GM18507 (cell line): ENCODE results near the gene CXorf65.

Source experiments
- DNase-seq: peaks from one replicate; pipeline ENCODE4 v3.0.0; 2011; ENCODE audit warnings: low read depth; ENCODE audit not compliant: insufficient read length; ENCODE audit errors: extremely low spot score
- FAIRE-seq: peaks from 2 replicates; lab custom pipeline; 2011; peaks lifted over from hg19 to GRCh38; lab: Jason Lieb, UNC

CXorf65 gene

DNA sequence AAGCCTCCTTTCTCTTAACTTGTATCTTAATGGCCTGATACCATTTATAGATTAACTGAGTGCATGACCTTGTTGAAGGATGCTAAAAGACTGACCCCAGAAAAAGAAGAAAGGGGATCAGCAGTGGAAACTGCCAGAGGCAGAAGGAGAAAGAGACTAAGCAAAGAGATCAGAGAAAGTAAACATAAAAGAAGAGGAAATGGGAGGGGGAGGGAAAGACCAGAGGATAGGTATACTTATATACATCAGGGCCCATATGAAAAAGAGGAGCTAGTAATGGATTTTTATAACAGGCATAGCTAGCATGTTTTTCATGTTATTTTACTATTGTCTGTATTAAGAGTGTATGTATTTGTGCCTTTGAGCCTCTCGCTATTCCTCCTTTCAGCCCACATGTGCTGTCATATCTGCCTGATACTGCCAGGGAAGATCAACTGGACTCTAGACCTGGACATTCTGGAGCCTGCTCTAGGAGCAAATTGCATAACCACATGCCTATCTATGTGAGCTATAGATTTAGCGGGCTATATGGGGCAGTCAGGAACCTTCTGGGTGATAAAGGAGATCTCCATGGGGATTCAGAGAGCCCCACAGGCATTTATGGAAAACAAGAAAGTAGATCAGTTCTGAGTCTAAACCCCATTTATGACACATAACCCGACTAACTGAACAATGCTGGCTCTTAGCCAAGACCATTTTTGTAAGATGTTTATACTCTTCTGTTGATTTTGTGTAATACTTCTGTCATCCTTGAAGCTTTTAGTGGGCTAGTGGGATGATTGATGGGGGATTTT, 25.0 kb downstream of the CXorf65 start:
- DNase-seq (no peak), FAIRE-seq (no peak)

DNA sequence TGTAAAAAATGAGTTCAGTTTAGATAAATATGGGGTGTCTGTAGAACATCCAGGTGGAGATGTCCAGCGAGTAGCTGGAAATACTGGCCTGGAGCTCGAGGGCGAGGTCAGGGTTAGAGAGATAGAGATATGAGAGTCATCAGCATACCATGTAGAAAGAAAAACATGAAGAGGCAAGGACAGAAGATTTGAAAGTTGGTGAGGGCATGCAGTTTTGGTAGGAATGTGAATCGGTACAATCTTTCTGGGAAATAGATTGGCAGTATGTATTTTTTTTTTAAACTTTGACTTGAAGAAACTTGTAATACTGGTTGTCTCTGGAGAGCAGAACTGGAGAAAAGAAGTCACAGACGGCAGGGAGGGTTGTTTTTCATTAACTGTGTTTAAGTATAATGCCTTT, 36.0 kb downstream of the CXorf65 start:
- no peak for DNase-seq
- FAIRE-seq, result peak; percentile 44

- FAIRE-seq (peak; percentile 99), DNase-seq (peak; percentile 69)
Observed at GRCh38 chrX:71068044-71068918, 38.3 kb downstream of the CXorf65 start, which contains the start of gene SNX12. SNX12 (minus strand) TSS chrX:71068334; CDS start chrX:71068306, 28 bp downstream.

DNA sequence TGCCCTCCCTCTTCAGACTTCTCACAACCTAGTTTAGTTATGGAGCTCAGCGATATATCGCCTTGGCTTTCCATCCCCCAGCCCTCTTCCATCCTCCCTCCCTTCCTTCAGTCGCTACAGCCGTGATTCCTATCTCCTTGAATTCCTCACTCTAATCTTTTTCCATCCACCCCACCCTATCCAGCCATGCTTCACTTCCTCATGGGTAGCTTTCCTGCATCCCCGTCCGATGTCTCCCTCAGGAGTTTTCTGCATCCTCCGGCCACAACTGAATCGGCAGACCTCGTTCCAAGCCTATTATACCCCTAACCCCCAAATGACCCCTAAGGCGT, 38.9 kb downstream of the CXorf65 start:
- FAIRE-seq, result no peak
- no peak for DNase-seq

DNA sequence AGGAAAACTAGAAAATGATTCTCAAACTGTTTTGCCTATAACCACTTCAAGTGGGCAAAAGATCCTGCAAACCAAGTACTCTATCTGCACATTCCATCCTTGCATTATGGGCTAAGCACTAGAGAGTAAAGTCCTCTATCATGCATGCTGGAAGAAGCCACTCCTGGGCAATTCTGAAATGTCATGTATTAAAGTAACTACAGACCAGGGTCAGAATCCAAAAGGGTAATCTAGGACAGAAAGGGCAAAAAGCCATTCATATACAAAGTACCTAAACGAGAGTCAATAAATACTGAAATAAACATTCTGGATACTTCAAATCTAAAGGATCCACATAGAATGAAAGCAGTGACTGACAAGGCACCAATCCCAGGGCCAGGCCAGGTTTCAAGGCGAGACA, 39.5 kb downstream of the CXorf65 start:
- no peak for DNase-seq
- peak; percentile 9 for FAIRE-seq

DNA sequence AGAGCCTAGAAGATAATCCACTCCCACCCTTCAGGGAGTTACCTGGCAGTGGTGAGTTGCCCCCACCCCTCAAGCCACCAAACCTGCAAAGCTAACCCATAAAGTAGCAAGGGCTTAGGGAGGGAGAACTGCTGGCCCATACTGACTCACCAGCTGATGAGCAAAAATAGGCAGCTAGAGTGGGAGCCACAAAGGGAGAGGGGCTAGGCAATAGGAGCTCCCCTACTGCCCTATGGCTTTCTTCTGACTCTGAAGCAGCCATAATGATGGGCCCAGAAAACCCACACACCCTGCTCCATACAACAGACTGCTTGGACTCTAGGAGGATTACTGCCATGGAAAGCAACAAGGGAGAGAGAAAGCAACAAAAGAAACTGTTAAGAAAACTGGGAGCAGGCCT, 46.4 kb downstream of the CXorf65 start:
- FAIRE-seq (no peak), DNase-seq (no peak)

- no peak for FAIRE-seq
- no peak for DNase-seq
Observed at GRCh38 chrX:71057848-71058530, 48.6 kb downstream of the CXorf65 start.

GRCh38 chrX:71056867-71057266, 49.7 kb downstream of the CXorf65 start:
- FAIRE-seq, result no peak
- no peak for DNase-seq
